Measurements from ENCODE around the gene RP2. TPM values are rescaled to one million over a fixed set of nuclear protein-coding genes. Genes with fewer than 3 reads are reported as not detected.
A peak's percentile ranks its signal among the peaks of the same experiment; 100 is the strongest.

RP2 gene
- total RNA-seq (2.4 and 2.7 TPM in 2 replicates), polyA plus RNA-seq (3.8 and 5.4 TPM in 2 replicates)

- Histone ChIP-seq H3K4me3 (peak within 1 kb of the TSS; percentile 49), H3K36me3 (no peaks in the 10 kb centered on the region), H3K27ac (peak within 1 kb of the TSS; percentile 81), H3K9me3 (ENCODE audit: low read depth) (no peaks in the 10 kb centered on the region), H3K27me3 (no peaks in the 10 kb centered on the region), H3K4me1 (ENCODE audit: low read depth) (no peaks in the 10 kb centered on the region)
- peak; percentile 92 to 95 for DNase-seq (ENCODE audit: low read depth in 1 of 2, low spot score in 1 of 2)
- TF ChIP-seq CTCF (IDR thresholded peaks at IDR 0.05; ENCODE audit: low read depth, low read length), result no peak
Measured at GRCh38 chrX:46836701-46837557, at the start of gene RP2. RP2 (plus strand) TSS chrX:46837043; CDS start chrX:46837101, 58 bp downstream.

DNA sequence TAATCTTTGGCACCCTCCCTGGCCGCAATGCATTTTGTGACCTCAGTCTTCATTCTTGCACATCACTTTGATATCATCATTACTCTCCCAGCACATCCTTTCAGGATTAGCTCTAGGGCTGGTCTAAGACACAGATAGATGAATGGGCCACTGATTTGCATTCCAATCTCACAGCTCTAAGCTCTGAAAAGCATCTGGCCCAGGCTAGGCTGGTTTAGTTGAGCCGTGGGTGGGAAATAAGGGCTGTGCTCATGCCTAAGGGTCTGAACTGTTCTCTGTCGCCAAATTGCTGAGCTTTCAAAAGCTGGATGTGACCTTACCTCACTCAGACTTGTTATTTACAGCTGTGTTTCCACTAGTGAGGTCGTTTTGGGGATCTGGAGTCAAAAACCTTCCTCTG, 47.9 kb upstream of the RP2 start:
- Histone ChIP-seq H3K36me3 (no peaks in the 10 kb centered on the region), H3K9me3 (ENCODE audit: low read depth) (no peaks in the 10 kb centered on the region), H3K4me3 (no peak overlapping the region), H3K4me1 (ENCODE audit: low read depth) (peaks cover 5% of the 10 kb centered on the region), H3K27ac (no peak overlapping the region), H3K27me3 (no peaks in the 10 kb centered on the region)
- TF ChIP-seq CTCF (IDR thresholded peaks at IDR 0.05; ENCODE audit: low read depth, low read length), result no peak
- DNase-seq (ENCODE audit: low read depth in 1 of 2, low spot score in 1 of 2), result no peak

GRCh38 chrX:46791927-46792809, 44.7 kb upstream of the RP2 start:
- no peaks in the 10 kb centered on the region for H3K9me3 ChIP-seq (ENCODE audit: low read depth)
- H3K36me3 ChIP-seq, result no peaks in the 10 kb centered on the region
- no peaks in the 10 kb centered on the region for H3K4me1 ChIP-seq (ENCODE audit: low read depth)
- TF ChIP-seq CTCF (IDR thresholded peaks at IDR 0.05; ENCODE audit: low read depth, low read length), result no peak
- no peak overlapping the region for H3K27ac ChIP-seq
- DNase-seq (ENCODE audit: low read depth in 1 of 2, low spot score in 1 of 2), result peak in 1 of 2 donors; percentile 88
- H3K4me3 ChIP-seq, result no peak overlapping the region
- H3K27me3 ChIP-seq, result no peaks in the 10 kb centered on the region

DNA sequence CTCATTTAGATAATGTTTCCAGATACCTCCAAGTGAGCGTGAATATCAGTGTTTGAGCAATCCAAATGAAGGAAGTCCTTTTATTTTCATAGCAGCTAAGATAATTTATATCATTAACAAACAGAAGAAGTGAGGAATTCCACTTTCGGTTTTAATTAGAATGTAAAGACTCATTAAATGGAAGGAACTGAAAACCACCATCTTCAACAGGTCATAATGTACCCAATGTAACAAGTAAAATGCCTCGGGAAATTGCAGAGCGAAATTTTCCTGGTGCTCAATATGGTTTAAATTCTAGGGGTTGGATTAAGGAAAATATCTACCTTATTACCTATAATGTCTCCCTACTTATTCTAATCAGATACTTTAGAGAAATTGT, 44.0 kb upstream of the RP2 start:
- Histone ChIP-seq H3K27me3 (no peaks in the 10 kb centered on the region), H3K4me1 (ENCODE audit: low read depth) (no peaks in the 10 kb centered on the region), H3K36me3 (no peaks in the 10 kb centered on the region), H3K4me3 (no peak overlapping the region), H3K27ac (no peak overlapping the region), H3K9me3 (ENCODE audit: low read depth) (no peaks in the 10 kb centered on the region)
- no peak for DNase-seq (ENCODE audit: low read depth in 1 of 2, low spot score in 1 of 2)
- no peak for TF ChIP-seq CTCF (IDR thresholded peaks at IDR 0.05; ENCODE audit: low read depth, low read length)

GRCh38 chrX:46793386-46794143, 43.3 kb upstream of the RP2 start:
- no peak overlapping the region for H3K4me3 ChIP-seq
- H3K9me3 ChIP-seq (ENCODE audit: low read depth), result no peaks in the 10 kb centered on the region
- H3K27me3 ChIP-seq, result no peaks in the 10 kb centered on the region
- no peaks in the 10 kb centered on the region for H3K4me1 ChIP-seq (ENCODE audit: low read depth)
- no peaks in the 10 kb centered on the region for H3K36me3 ChIP-seq
- no peak for TF ChIP-seq CTCF (IDR thresholded peaks at IDR 0.05; ENCODE audit: low read depth, low read length)
- no peak for DNase-seq (ENCODE audit: low read depth in 1 of 2, low spot score in 1 of 2)
- no peak overlapping the region for H3K27ac ChIP-seq

Data from cardiac muscle cell (in vitro differentiated cells and primary cell).